SH-SY5Y (cell line): Measurements from ENCODE around the gene ZDHHC20.

ENCODE experiments used
- GATA2 ChIP-seq: IDR thresholded peaks from 2 replicates; pipeline ENCODE4 v1.6.1; 2011; ENCODE audit warnings: mild to moderate bottlenecking, low read depth, low read length
- GATA3 ChIP-seq: IDR thresholded peaks from 2 replicates; pipeline ENCODE4 v1.6.1; 2011; ENCODE audit warnings: low read depth, mild to moderate bottlenecking, low read length, moderate library complexity

DNA sequence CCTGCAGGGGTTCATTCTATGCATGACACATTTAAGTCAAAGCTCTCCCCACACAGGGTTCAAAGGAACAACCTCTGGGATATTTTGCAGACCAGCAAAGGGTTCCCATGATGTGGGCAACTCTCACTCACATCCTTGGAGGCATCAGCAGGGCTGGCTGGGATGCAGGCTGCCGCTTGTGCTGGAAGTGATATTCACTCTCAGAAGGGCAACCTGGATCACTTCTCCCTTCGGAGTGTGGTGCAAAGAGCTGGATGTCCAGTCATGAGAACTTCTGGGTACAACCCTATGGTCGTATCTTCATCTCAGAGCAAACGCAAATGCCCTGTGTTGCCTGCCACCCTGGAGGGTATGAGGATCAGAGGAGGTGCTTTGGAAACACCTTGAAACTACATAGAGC is 98.6 kb downstream of the ZDHHC20 start:
- TF ChIP-seq GATA2 (no peak), GATA3 (no peak)
